Prostate gland (tissue), 2 donors: ENCODE measurements around the gene VPS36. TPM values are rescaled to one million over a fixed set of nuclear protein-coding genes. Genes with fewer than 3 reads are reported as not detected.

Experiments
- DNase-seq: peaks from one replicate; pipeline ENCODE4 v3.0.0-alpha.2; 2019; ENCODE audit warnings: low spot score
- H3K27ac ChIP-seq, 2 donors: fragments of 200-600 bp; sonication (generic); 2 replicates each; pipeline ENCODE4 v1.5.1; 2017 to 2019
- H3K27me3 ChIP-seq: fragments of 200-600 bp; sonication (generic); replicated peaks from 2 replicates; pipeline ENCODE4 v1.5.1; 2019; ENCODE audit not compliant: insufficient read depth
- H3K36me3 ChIP-seq, 2 donors: fragments of 200-600 bp; sonication (generic); 1 replicate in 1 of 2; 2 replicates in 1 of 2; pipeline versions ENCODE4 v1.5.1 to v1.8.1; 2017 to 2019
- H3K4me1 ChIP-seq: fragments of 200-600 bp; sonication (generic); replicated peaks from 2 replicates; pipeline ENCODE4 v1.5.1; 2019
- H3K4me3 ChIP-seq, 2 donors: fragments of 200-600 bp; sonication (generic); 2 replicates each; pipeline ENCODE4 v1.5.1; 2017 to 2019
- H3K9me3 ChIP-seq: fragments of 200-600 bp; sonication (generic); 2 replicates; pipeline ENCODE4 v1.5.1; 2017
- POLR2A ChIP-seq: fragments of 450-650 bp; IDR thresholded peaks from one replicate; pipeline ENCODE4 v1.6.1; 2016; ENCODE audit warnings: antibody characterized with exemption, mild to moderate bottlenecking
- POLR2AphosphoS5 ChIP-seq: sonication (generic); formaldehyde crosslinking; IDR thresholded peaks from one replicate; pipeline ENCODE4 v1.6.1; 2017; ENCODE audit warnings: antibody characterized with exemption
- WGBS: methylation state at CpG from one replicate; pipeline ENCODE4 v1.1.5; 2018; 5-methylcytosine and 5-hydroxymethylcytosine counted together
- intact Hi-C: fragments of 100-400 bp; cut with DNase I; formaldehyde crosslinking; loops from one replicate; pipeline ENCODE4 v1.14.2; 2022
- total RNA-seq, 2 donors: library from RNA; depleted of rRNA; stranded (reverse); fragments of >200 nt; gene quantifications; one replicate each; pipeline ENCODE4 v1.1.0, GENCODE V29; 2016
- TF ChIP-seq, protein P1 (sequence below), 4 experiments: fragments of 200-600 bp in 2 of 4; fragments of 450-650 bp in 2 of 4; sonication (generic) in 2 of 4; IDR thresholded peaks; 1 replicate in 3 of 4; 2 replicates in 1 of 4; pipeline ENCODE4 v1.5.1; 2016 to 2019; ENCODE audit warnings: antibody characterized with exemption in 4 of 4, mild to moderate bottlenecking in 2 of 4, moderate library complexity in 2 of 4

VPS36 gene
- total RNA-seq, 2 donors from 2014 or later, result 43.9 to 46.6 TPM

DNA sequence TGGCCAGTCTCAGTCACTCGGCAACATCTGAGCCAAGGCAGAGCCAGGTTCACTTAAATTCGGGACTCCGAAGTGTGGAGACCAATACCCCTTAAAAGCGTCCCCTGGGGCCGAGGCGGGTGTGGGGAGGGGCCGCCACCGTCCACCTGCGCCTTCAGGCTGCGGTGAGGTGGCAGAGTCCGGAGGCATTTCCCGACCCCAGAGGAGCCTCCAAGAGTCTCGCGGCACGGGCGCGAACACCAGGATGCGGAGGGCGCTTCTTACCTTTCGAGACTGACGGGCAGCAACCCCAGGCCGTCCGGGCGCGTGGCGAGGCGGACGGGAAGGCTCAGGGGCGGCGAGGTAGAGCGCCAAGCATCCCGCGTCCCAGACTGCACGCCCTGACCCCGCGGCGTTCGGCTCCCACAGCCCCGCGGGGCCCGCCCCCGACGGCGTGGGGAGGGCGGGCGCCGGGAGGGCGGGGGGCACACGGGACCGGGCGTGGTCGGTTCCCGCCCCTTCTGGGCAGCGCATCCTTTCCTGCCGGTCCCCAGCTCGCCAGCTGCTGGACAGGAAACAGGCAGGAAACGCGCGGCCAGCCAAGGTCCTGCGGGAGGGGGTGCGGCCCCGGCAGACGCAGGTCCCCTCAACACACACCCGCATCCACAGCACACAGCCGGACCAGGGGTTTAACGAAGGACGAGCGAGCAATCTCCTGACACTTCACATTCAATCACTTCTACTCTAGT, 44.5 kb downstream of the VPS36 start, which contains the start of gene THSD1:
Gene THSD1 (minus strand): TSS at position 406 of the 728 bp plus-strand sequence. CDS start 3,572 bp downstream, outside the sequence.
- under 1% methylated on average over 59 of the region's 68 CpGs for WGBS
- Histone ChIP-seq H3K27me3 (no peaks in the 10 kb centered on the region), H3K9me3 (no peaks in the 10 kb centered on the region), H3K4me3 (peak within 1 kb of the TSS; percentile 34 to 36), H3K27ac (no peak within 1 kb of the TSS), H3K4me1 (no peaks in the 10 kb centered on the region), H3K36me3 (no peaks in the 10 kb centered on the region)
- peak; percentile 21 for DNase-seq
- intact Hi-C loops, result no loop called here
- TF ChIP-seq, protein P1, sequence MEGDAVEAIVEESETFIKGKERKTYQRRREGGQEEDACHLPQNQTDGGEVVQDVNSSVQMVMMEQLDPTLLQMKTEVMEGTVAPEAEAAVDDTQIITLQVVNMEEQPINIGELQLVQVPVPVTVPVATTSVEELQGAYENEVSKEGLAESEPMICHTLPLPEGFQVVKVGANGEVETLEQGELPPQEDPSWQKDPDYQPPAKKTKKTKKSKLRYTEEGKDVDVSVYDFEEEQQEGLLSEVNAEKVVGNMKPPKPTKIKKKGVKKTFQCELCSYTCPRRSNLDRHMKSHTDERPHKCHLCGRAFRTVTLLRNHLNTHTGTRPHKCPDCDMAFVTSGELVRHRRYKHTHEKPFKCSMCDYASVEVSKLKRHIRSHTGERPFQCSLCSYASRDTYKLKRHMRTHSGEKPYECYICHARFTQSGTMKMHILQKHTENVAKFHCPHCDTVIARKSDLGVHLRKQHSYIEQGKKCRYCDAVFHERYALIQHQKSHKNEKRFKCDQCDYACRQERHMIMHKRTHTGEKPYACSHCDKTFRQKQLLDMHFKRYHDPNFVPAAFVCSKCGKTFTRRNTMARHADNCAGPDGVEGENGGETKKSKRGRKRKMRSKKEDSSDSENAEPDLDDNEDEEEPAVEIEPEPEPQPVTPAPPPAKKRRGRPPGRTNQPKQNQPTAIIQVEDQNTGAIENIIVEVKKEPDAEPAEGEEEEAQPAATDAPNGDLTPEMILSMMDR (IDR thresholded peaks at IDR 0.05), result no peak
- TF ChIP-seq POLR2AphosphoS5 (no peak), POLR2A (no peak)

DNA sequence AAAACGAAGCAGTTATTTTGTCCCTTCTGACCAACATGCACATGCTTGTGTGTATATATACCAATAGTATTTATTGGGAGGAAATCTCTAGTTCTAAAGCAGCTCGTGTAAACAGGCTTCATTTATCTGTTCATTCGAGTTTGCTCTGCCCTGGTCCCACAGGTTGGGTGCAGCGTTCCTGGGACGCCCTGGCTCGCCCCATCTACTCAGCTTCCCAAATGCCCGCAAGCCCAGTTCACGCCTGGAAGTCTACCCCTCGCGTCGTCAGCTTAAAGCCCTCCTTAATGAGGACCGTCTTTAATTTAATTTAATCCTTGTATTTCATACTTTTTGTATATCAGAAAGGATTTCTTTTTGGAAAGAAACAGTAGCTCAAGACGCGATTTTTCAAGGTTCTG, 45.1 kb downstream of the VPS36 start:
- 4% methylated on average over 14 of the region's 14 CpGs for WGBS
- H3K27ac ChIP-seq, result no peak overlapping the region
- H3K4me3 ChIP-seq, result peak overlapping the region; percentile 34 to 36
- intact Hi-C loops, result no loop called here
- H3K4me1 ChIP-seq, result no peaks in the 10 kb centered on the region
- no peaks in the 10 kb centered on the region for H3K9me3 ChIP-seq
- no peak for DNase-seq
- H3K36me3 ChIP-seq, result no peaks in the 10 kb centered on the region
- TF ChIP-seq POLR2AphosphoS5, result no peak
- TF ChIP-seq, protein P1 (IDR thresholded peaks at IDR 0.05), result no peak
- TF ChIP-seq POLR2A, result no peak
- H3K27me3 ChIP-seq, result no peaks in the 10 kb centered on the region

DNA sequence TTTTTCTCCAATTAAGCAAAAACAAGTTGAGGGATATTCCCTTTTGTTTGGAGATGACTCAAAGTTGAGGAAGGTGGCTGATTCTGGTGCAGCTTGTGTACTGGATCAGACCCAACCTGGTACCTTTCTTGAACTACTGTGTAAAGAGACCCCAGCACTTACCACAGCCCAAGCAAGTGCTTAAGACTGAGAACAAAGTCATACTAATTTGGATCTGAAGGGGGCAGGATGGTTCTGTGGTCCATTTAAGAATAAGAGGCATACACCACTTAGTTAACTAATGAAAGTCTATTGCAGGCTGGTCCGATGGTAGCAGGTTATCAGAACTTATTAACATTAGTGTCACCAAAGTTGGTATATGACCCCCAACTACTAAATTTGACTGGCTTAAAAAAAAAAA, 50.7 kb downstream of the VPS36 start:
- DNase-seq, result no peak
- intact Hi-C loops, result no loop called here
- H3K36me3 ChIP-seq, result no peaks in the 10 kb centered on the region
- H3K4me1 ChIP-seq, result no peaks in the 10 kb centered on the region
- no peak overlapping the region for H3K4me3 ChIP-seq
- WGBS, result 100% methylated on average over 1 of the region's 1 CpG
- H3K27me3 ChIP-seq, result no peaks in the 10 kb centered on the region
- TF ChIP-seq, protein P1 (IDR thresholded peaks at IDR 0.05), result peak in 2 of 4 experiments; percentile 4 to 5
- no peak for TF ChIP-seq POLR2A
- H3K27ac ChIP-seq, result no peak overlapping the region
- H3K9me3 ChIP-seq, result no peaks in the 10 kb centered on the region

DNA sequence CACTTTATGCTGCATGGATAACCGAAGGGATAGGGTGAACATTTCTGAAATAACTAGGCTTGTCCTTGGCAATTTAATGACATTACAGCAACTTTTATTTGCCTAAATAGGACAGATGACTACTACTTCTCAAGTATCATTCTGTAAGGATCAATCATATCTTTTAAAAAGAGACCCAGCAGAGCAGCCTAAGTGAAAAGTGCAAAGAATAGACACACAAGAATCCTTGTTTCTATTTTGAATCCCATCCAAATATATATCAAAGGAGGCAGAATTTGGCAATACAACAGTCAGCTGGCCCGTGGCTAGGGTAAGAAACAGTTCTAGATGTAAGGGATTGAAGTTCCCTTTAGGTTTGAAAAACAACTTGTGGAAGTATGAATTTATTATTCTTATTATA, 51.4 kb downstream of the VPS36 start:
- Histone ChIP-seq H3K4me3 (no peak overlapping the region), H3K27ac (no peak overlapping the region), H3K9me3 (no peaks in the 10 kb centered on the region), H3K36me3 (no peaks in the 10 kb centered on the region), H3K27me3 (no peaks in the 10 kb centered on the region), H3K4me1 (no peaks in the 10 kb centered on the region)
- no peak for DNase-seq
- WGBS, result 23% methylated on average over 2 of the region's 2 CpGs
- intact Hi-C loops, result no loop called here
- TF ChIP-seq, protein P1 (IDR thresholded peaks at IDR 0.05), result no peak
- no peak for TF ChIP-seq POLR2A
- TF ChIP-seq POLR2AphosphoS5, result no peak

DNA sequence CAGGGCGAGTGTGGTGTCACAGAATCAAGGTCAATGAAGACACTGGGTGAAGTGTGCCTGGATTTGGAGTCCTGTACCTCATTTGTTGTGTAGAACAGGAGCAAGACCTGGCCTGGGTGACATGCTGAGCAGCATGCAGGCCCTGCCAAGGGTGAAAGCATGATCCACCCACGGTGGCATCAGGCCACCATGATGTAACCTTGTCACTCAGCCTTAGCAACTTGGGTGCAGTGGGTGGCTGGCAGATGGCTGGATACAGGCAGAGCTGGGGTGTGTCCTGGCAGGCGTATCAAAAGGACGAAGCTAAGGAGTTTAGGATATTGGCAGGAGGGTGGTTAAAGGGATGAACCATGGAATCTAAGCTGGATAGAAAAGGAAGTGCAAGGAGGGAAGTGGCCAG, 54.7 kb downstream of the VPS36 start:
- Histone ChIP-seq H3K27ac (no peak overlapping the region), H3K4me3 (no peak overlapping the region), H3K36me3 (no peaks in the 10 kb centered on the region), H3K9me3 (no peaks in the 10 kb centered on the region), H3K4me1 (no peaks in the 10 kb centered on the region), H3K27me3 (no peaks in the 10 kb centered on the region)
- TF ChIP-seq, protein P1 (IDR thresholded peaks at IDR 0.05), result no peak
- no peak for TF ChIP-seq POLR2A
- intact Hi-C loops, result no loop called here
- 88% methylated on average over 4 of the region's 4 CpGs for WGBS
- DNase-seq, result no peak
